Trophoblast cell (in vitro differentiated cells and primary cell): Measurements from ENCODE around the gene C6orf89. TPM values are rescaled to one million over a fixed set of nuclear protein-coding genes. Genes with fewer than 3 reads are reported as not detected.

Experiments used
- DNase-seq, 2 donors: peaks; one replicate each; pipeline ENCODE4 v3.0.0-alpha.2; 2016
- H2AFZ ChIP-seq: 2 replicates; pipeline ENCODE4 v1.6.1; 2013; ENCODE audit warnings: low read length, moderate library complexity, mild to moderate bottlenecking; ENCODE audit not compliant: insufficient read depth, poor library complexity
- H2AK5ac ChIP-seq: 2 replicates; pipeline ENCODE4 v1.6.1; 2013; ENCODE audit warnings: mild to moderate bottlenecking, low read length
- H2BK120ac ChIP-seq: 2 replicates; pipeline ENCODE4 v1.6.1; 2013; ENCODE audit warnings: low read length, mild to moderate bottlenecking, moderate library complexity; ENCODE audit not compliant: insufficient read depth, poor library complexity
- H2BK12ac ChIP-seq: 2 replicates; pipeline ENCODE4 v1.6.1; 2013; ENCODE audit warnings: mild to moderate bottlenecking, low read length, moderate library complexity
- H2BK5ac ChIP-seq: 2 replicates; pipeline ENCODE4 v1.6.1; 2013; ENCODE audit warnings: low read length, low read depth, moderate library complexity, mild to moderate bottlenecking; ENCODE audit not compliant: poor library complexity
- H3K14ac ChIP-seq: 2 replicates; pipeline ENCODE4 v1.6.1; 2013; ENCODE audit warnings: mild to moderate bottlenecking, low read length
- H3K18ac ChIP-seq: 2 replicates; pipeline ENCODE4 v1.6.1; 2013; ENCODE audit warnings: mild to moderate bottlenecking, low read length
- H3K23ac ChIP-seq: 2 replicates; pipeline ENCODE4 v1.6.1; 2013; ENCODE audit warnings: low read length
- H3K27ac ChIP-seq: 2 replicates; pipeline ENCODE4 v1.5.1; 2013; ENCODE audit warnings: low read depth, mild to moderate bottlenecking, inconsistent platforms, low read length, moderate library complexity
- H3K27me3 ChIP-seq: 2 replicates; pipeline ENCODE4 v1.6.1; 2013; ENCODE audit warnings: inconsistent platforms, mild to moderate bottlenecking, low read length, moderate library complexity; ENCODE audit not compliant: insufficient read depth
- H3K36me3 ChIP-seq, 2 experiments: 1 replicate in 1 of 2; 2 replicates in 1 of 2; pipeline ENCODE4 v1.6.1; 2013; ENCODE audit warnings: low read length in 2 of 2, mild to moderate bottlenecking in 2 of 2, moderate library complexity in 1 of 2; ENCODE audit not compliant: insufficient read depth in 2 of 2, control insufficient read depth in 1 of 2
- H3K4ac ChIP-seq: 2 replicates; pipeline ENCODE4 v1.6.1; 2013; ENCODE audit warnings: low read depth, mild to moderate bottlenecking, low read length, moderate library complexity
- H3K4me1 ChIP-seq, 2 experiments: 1 replicate in 1 of 2; 2 replicates in 1 of 2; pipeline ENCODE4 v1.6.1; 2013; ENCODE audit warnings: low read length in 2 of 2, mild to moderate bottlenecking in 2 of 2, moderate library complexity in 1 of 2; ENCODE audit not compliant: insufficient read depth in 2 of 2, control insufficient read depth in 1 of 2
- H3K4me2 ChIP-seq: 2 replicates; pipeline ENCODE4 v1.6.1; 2013; ENCODE audit warnings: inconsistent platforms, mild to moderate bottlenecking, low read length, moderate library complexity
- H3K4me3 ChIP-seq: 2 replicates; pipeline ENCODE4 v1.5.1; 2013; ENCODE audit warnings: mild to moderate bottlenecking, low read depth, low read length, inconsistent platforms
- H3K79me1 ChIP-seq: one replicate; pipeline ENCODE4 v1.6.1; 2013; ENCODE audit warnings: low read length
- H3K79me2 ChIP-seq: 2 replicates; pipeline ENCODE4 v1.6.1; 2013; ENCODE audit warnings: low read length, mild to moderate bottlenecking; ENCODE audit not compliant: control insufficient read depth, insufficient read depth, poor library complexity
- H3K9ac ChIP-seq: 2 replicates; pipeline ENCODE4 v1.6.1; 2013; ENCODE audit warnings: mild to moderate bottlenecking, low read length
- H3K9me3 ChIP-seq: 2 replicates; pipeline ENCODE4 v1.6.1; 2013; ENCODE audit warnings: low read depth, mild to moderate bottlenecking, control low read depth, inconsistent platforms, low read length; ENCODE audit not compliant: insufficient read depth
- H4K12ac ChIP-seq: 2 replicates; pipeline ENCODE4 v1.6.1; 2013; ENCODE audit warnings: low read depth, mild to moderate bottlenecking, low read length, moderate library complexity
- H4K8ac ChIP-seq: 2 replicates; pipeline ENCODE4 v1.6.1; 2013; ENCODE audit warnings: low read depth, mild to moderate bottlenecking, low read length, moderate library complexity
- H4K91ac ChIP-seq: one replicate; pipeline ENCODE4 v1.6.1; 2013; ENCODE audit warnings: low read depth, mild to moderate bottlenecking, low read length, moderate library complexity
- WGBS: extraction: QIAGEN DNeasy Blood & Tissue Kit; methylation state at CpG from one replicate; pipeline ENCODE4 v1.1.7; 2013; ENCODE audit warnings: missing lambda C conversion rate; ENCODE audit not compliant: insufficient read length, insufficient coverage; ENCODE audit errors: extremely low coverage; 5-methylcytosine and 5-hydroxymethylcytosine counted together
- polyA plus RNA-seq: library from polyadenylated mRNA; stranded (reverse); fragments of 200-250 nt; gene quantifications from 2 replicates; pipeline ENCODE4 v1.2.3, GENCODE V29; 2013

The C6orf89 gene
- 17.7 and 18.1 TPM in 2 replicates for polyA plus RNA-seq

- H3K18ac ChIP-seq = peak within 1 kb of the TSS; percentile 73
- H3K4me3 ChIP-seq = peak within 1 kb of the TSS; percentile 87
- peak within 1 kb of the TSS; percentile 82 for H2AFZ ChIP-seq
- no CpG with 5 or more reads among the region's 48 CpGs for WGBS
- H3K27ac ChIP-seq = peak within 1 kb of the TSS; percentile 24
- H2BK12ac ChIP-seq = no peak within 1 kb of the TSS
- H2AK5ac ChIP-seq = peak within 1 kb of the TSS; percentile 57
- no peaks in the 10 kb centered on the region for H3K9me3 ChIP-seq
- no peaks in the 10 kb centered on the region for H3K36me3 ChIP-seq
- H3K79me2 ChIP-seq = peaks cover 3% of the 10 kb centered on the region
- H2BK120ac ChIP-seq = peak within 1 kb of the TSS; percentile 54
- peaks cover 6% of the 10 kb centered on the region for H3K79me1 ChIP-seq
- H3K9ac ChIP-seq = peak within 1 kb of the TSS; percentile 85
- no peak within 1 kb of the TSS for H3K23ac ChIP-seq
- no peaks in the 10 kb centered on the region for H3K27me3 ChIP-seq
- H4K12ac ChIP-seq = peak within 1 kb of the TSS; percentile 67
- H3K14ac ChIP-seq = peak within 1 kb of the TSS; percentile 86
- peak within 1 kb of the TSS; percentile 13 for H3K4ac ChIP-seq
- H4K8ac ChIP-seq = peak within 1 kb of the TSS; percentile 99
- H4K91ac ChIP-seq = peak within 1 kb of the TSS; percentile 89
- H2BK5ac ChIP-seq = peak within 1 kb of the TSS; percentile 7
- peak within 1 kb of the TSS; percentile 80 for H3K4me2 ChIP-seq
- peaks cover 0 to 4% of the 10 kb centered on the region in 2 experiments for H3K4me1 ChIP-seq
- peak; percentile 98 to 100 for DNase-seq
Measured at GRCh38 chr6:36885461-36886401, at the start of gene C6orf89. TSS of gene C6orf89 (plus strand) at chr6:36885952. CDS start at chr6:36899445, 13,493 bp downstream.

- Histone ChIP-seq H3K18ac (no peak overlapping the region), H2AFZ (no peak overlapping the region), H3K14ac (no peak overlapping the region), H4K12ac (no peak overlapping the region), H3K27ac (no peak overlapping the region), H3K36me3 (no peaks in the 10 kb centered on the region), H3K23ac (no peak overlapping the region), H2BK12ac (no peak overlapping the region), H3K4me1 (peaks cover 19 to 20% of the 10 kb centered on the region in 2 experiments), H2BK5ac (no peak overlapping the region), H3K4me2 (no peak overlapping the region), H3K79me2 (no peaks in the 10 kb centered on the region), H3K9me3 (peaks cover 8% of the 10 kb centered on the region), H3K4ac (no peak overlapping the region), H3K9ac (no peak overlapping the region), H3K27me3 (peaks cover 35% of the 10 kb centered on the region), H2BK120ac (no peak overlapping the region), H4K8ac (no peak overlapping the region), H3K4me3 (no peak overlapping the region), H3K79me1 (no peaks in the 10 kb centered on the region), H2AK5ac (no peak overlapping the region), H4K91ac (no peak overlapping the region)
- no peak for DNase-seq
- WGBS = no CpG with 5 or more reads among the region's 3 CpGs
Measured at GRCh38 chr6:36836111-36837021, 49.4 kb upstream of the C6orf89 start.

GRCh38 chr6:36837022-36837339 lies 48.8 kb upstream of the C6orf89 start:
- Histone ChIP-seq H3K9me3 (peaks cover 8% of the 10 kb centered on the region), H4K8ac (no peak overlapping the region), H4K12ac (no peak overlapping the region), H3K4me1 (peaks cover 19 to 20% of the 10 kb centered on the region in 2 experiments), H3K79me1 (no peaks in the 10 kb centered on the region), H2AFZ (no peak overlapping the region), H3K36me3 (no peaks in the 10 kb centered on the region), H3K79me2 (no peaks in the 10 kb centered on the region), H2BK5ac (no peak overlapping the region), H3K9ac (no peak overlapping the region), H3K27me3 (peaks cover 35% of the 10 kb centered on the region), H4K91ac (no peak overlapping the region), H3K18ac (no peak overlapping the region), H2BK120ac (no peak overlapping the region), H3K4me3 (no peak overlapping the region), H3K14ac (no peak overlapping the region), H2BK12ac (no peak overlapping the region), H3K4ac (no peak overlapping the region), H3K4me2 (no peak overlapping the region), H3K23ac (no peak overlapping the region), H3K27ac (no peak overlapping the region), H2AK5ac (no peak overlapping the region)
- DNase-seq = no peak
- no CpG with 5 or more reads among the region's 2 CpGs for WGBS

- Histone ChIP-seq H2BK120ac (no peak overlapping the region), H3K23ac (no peak overlapping the region), H2BK12ac (no peak overlapping the region), H3K27me3 (peaks cover 35% of the 10 kb centered on the region), H3K27ac (no peak overlapping the region), H3K4ac (no peak overlapping the region), H3K4me3 (no peak overlapping the region), H3K18ac (no peak overlapping the region), H4K91ac (no peak overlapping the region), H4K12ac (no peak overlapping the region), H3K4me2 (no peak overlapping the region), H2BK5ac (no peak overlapping the region), H3K9ac (no peak overlapping the region), H3K36me3 (no peaks in the 10 kb centered on the region), H3K9me3 (peaks cover 7% of the 10 kb centered on the region), H2AFZ (no peak overlapping the region), H3K79me1 (no peaks in the 10 kb centered on the region), H3K4me1 (peaks cover 19 to 20% of the 10 kb centered on the region in 2 experiments), H2AK5ac (no peak overlapping the region), H3K14ac (no peak overlapping the region), H3K79me2 (no peaks in the 10 kb centered on the region), H4K8ac (no peak overlapping the region)
- no CpG with 5 or more reads among the region's 6 CpGs for WGBS
- DNase-seq = no peak
Measured at GRCh38 chr6:36837686-36838085, 48.1 kb upstream of the C6orf89 start.
